ENCODE measurements around the gene MARK4.
"Not testable (repeated sequence)": the region's sequence is repeated elsewhere in the genome, so short reads cannot be mapped to it uniquely, and the experiment has no call there.

Gene MARK4

GRCh38 chr19:45307361-45307760 lies 56.3 kb downstream of the MARK4 start:
- no peak for DNase-seq

GRCh38 chr19:45309322-45309721 lies 58.3 kb downstream of the MARK4 start:
- not testable (repeated sequence) for DNase-seq

GRCh38 chr19:45311621-45312020 lies 60.5 kb downstream of the MARK4 start:
- DNase-seq: peak; percentile 30

- DNase-seq: not testable (repeated sequence)
These were observed 61.2 kb downstream of the MARK4 start for GRCh38 chr19:45312285-45312684.

- DNase-seq: no peak
These were observed 63.7 kb downstream of the MARK4 start for GRCh38 chr19:45314708-45315245.

DNA sequence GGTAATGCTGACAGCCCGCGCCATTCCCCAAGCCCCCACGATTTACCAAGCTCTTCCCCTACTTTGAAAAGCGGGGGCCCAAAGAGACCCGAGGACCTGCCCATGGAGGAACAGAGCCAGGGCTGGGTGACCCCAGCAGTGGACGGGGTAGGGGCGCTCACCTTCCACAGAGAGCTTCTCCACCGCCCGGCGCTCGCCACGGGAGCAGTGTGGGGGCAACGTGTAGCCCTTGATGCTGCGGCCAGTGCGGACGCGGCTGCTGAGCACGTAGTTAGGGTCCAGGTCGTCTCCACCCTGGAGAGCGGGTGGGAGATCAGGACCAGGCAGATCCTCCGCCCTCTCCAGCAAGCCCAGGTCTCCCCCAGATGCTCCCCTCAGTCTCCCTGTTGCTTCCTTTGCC lies 64.2 kb downstream of the MARK4 start:
- DNase-seq: no peak

DNA sequence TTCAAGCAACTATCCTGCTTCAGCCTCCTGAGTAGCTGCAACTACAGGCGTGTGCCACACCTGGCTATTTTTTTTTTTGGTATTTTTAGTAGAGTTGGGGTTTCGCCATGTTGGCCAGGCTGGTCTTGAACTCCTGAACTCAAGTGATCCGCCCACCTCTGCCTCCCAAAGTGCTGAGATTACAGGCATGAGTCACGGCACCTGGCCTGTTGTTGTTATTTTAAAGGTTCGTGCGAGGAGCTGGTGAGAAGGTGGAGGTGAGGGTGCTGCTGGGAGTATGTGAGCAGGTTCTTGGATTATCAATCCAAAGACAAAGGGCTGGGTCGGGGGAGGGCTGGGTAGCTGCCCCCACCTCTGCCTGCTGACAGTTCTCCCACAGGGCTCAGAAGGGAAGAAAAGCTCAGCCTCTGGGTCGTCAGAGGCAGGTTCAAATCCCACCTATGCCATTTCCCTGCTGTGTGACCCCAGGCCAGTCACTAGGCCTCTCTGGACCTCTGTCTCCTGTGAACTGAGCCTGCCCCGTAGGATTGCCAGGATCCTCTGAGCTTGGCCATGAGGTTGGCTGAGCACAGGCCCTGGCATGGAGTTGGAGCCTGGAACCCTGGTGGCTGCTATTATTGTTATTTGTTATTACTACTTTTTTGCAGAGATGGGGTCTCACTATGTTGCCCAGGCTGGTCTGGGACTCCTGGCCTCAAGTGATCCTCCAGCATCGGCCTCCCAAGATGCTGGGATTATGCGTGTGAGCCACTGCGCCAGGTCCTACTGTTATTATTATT lies 70.1 kb downstream of the MARK4 start:
- DNase-seq: no peak

GRCh38 chr19:45321848-45322247 lies 70.8 kb downstream of the MARK4 start:
- DNase-seq: no peak

- no peak for DNase-seq
These were observed 71.2 kb downstream of the MARK4 start for GRCh38 chr19:45322311-45322710.

DNA sequence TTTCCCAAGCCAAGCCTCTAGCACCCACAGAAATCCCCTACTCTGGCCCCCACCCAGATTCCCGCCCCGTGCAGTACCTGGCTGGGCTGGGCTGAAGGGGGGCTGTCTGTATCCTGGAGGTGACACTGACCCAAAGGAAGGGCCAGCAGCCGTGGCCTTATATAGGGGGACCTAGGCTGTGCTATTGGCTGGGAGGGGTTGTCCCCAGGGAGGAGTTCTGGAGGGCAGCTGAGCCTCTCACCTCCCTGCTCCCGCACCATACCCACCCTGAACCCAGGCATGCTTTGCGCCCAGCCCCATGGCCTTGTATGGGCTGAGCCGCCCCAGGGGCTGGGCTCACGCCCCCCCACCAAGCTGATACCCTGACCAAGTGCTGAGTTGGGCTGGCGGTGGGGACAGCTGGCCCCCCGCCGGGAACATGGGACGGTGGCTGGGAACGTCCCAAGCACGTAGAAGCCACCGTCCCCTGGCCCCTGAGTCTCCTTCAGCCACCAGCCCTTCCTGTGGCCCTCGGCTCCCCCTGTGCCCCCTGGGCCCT lies 71.7 kb downstream of the MARK4 start, which contains the start of gene CKM:
CKM (minus strand) TSS at position 132 of the 538 bp plus-strand sequence. CDS start 3,162 bp downstream, outside the sequence.
- DNase-seq: no peak

DNA sequence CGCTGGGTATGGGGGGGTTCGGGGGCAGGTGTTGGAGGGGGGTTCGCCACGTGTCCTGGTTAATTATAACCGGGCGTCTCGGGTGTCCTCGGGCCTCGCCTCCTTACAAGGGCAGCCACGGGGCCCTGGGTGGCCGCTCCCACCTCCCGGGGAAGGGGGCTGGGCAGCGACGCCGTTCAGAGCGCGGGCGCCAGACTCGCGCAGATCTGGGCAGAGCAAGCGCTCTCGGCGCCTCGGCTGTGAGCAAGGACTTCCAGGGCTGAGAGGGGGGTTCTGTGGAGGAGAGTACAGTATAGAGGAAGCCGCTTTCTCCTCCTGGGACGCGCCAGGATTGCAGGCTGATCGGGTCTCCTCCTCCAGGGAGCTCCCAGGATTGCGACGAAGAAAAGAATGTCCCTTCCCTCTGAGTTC lies 72.6 kb downstream of the MARK4 start:
- no peak for DNase-seq

DNA sequence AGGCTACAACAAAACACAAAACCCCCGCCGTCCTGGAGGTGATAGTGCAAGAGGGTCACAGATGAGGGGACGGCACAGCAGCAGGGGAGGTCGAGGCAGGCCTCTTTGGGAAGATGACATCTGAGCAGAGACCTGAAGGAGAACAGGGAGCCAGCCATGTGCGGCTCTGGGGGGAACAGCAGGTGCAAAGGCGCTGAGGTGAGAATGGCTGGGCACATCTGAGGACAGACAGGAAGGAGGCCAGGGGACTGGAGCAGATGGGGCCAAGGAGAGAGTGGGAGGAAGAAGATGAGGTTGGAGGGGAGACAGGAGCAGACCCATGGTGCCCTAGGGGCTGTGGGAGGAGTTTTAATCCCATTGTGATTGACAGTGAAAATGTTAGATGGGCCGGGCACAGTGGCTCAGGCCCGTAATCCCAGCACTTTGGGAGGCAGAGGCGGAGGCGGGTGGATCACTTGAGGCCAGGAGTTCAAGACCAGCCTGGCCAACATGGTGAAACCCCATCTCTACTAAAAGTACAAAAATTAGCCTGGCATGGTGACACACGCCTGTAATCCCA lies 73.4 kb downstream of the MARK4 start:
- no peak for DNase-seq

DNA sequence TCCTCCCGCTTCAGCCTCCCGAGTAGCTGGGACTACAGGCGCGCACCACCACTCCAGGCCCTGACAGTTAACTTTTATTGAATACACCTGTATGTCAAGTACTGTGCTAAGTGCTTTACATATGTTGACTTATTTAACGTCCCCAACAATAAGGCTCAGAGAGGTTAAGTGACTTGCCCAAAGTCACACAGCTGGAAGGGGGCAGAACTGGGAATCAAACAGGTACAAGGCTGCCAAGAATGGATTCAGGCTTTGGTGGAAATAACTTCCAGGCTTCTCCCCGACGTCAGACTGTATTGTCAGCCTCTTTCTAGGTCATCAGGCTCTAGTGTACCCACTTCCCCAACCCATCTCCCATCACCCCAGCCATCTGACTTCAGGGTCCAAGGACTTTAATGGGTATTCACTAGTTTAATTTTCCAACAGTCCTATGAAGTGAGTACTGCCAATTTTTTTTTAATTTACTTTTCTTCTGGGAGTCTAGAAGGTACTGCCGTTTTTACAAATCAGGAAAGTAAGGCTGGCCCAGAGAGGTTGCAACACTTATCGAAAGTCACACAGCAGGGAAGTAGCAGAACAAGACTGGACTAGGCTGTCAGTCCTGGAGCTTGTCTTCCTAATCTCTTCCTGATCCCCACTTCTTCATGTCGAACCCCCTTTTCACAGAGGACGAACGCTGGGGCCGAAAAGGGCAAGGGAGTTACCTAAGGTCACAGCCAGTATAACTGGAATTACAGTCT lies 76.5 kb downstream of the MARK4 start:
- DNase-seq: no peak

DNA sequence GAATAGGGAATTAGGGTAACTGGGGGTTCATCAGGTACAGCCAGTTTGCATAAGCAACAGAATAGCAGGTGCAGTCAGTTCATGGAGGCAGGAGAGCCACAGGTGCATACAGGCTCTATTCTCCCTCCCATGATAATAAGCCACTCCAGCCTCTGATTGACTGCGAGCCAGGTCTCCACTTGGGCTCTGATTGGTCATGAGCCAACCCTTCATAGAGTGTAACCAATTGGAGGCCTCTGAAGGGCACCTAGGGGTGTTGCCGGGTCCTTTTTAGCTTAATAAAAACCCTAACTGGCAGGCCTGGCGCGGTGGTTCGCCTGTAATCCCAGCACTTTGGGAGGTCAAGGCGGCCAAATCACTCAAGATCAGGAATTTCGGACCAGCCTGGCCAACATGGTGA lies 80.3 kb downstream of the MARK4 start:
- DNase-seq: no peak

DNA sequence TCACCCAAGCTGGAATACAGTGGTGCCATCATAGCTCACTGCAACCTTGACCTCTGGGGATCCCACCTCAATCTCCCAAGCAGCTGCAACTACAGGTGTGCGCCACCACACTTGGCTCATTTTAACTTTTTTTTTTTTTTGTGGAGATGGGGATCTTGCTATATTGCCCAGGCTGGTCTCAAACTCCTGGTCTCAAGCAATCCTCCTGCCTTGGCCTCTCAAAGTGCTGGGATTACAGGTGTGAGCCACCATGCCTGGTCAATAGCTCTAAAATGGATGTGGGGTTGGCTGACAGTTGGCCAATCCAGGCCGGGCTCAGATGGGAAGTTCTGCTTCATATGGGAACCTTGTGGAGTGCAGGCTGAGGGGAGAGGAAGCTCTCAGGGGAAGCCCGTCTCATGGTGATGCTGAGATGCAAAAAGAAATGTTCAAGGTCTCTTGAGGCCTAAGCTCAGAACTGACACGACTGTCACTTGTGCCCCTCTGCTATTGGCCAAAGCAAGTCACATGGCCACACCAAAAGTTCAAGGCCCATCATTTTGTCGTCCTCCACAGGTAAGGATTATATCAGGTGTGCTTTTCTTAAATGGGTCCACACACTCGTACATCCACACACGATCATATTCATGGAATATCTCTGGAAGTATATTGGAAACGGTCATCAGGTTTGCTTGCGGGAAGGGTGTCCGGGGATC lies 82.7 kb downstream of the MARK4 start:
- DNase-seq: no peak

- DNase-seq: not testable (repeated sequence)
These were observed 83.8 kb downstream of the MARK4 start for GRCh38 chr19:45334881-45335280.

DNA sequence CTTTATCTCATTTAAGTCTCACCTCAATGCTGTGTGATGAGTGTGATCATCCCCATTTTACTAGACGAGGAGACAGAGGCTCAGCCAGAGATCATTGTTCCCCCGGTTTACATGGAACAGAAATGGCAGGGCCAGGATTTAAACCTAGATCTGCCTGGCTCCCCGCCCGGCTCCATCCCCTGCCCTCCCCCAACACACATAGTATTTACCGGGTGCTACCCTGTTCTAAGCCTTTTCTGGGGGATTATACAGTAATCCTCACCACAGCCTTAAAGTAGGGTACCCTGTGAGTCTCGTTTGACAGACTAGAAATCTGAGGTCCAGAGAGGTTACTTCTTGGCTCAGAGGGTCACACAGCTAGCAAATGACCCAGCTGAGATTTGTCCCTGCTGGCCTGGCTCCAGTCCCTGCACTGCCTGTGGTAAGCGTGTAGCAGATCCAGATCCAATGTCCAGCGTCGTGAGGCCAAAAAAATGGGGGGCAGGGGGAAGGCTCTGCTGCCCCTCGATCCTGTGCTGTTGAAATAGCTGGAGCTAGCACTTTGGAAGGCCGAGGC lies 85.7 kb downstream of the MARK4 start:
- no peak for DNase-seq

- no peak for DNase-seq
These were observed 88.6 kb downstream of the MARK4 start for GRCh38 chr19:45339629-45340028.

DNA sequence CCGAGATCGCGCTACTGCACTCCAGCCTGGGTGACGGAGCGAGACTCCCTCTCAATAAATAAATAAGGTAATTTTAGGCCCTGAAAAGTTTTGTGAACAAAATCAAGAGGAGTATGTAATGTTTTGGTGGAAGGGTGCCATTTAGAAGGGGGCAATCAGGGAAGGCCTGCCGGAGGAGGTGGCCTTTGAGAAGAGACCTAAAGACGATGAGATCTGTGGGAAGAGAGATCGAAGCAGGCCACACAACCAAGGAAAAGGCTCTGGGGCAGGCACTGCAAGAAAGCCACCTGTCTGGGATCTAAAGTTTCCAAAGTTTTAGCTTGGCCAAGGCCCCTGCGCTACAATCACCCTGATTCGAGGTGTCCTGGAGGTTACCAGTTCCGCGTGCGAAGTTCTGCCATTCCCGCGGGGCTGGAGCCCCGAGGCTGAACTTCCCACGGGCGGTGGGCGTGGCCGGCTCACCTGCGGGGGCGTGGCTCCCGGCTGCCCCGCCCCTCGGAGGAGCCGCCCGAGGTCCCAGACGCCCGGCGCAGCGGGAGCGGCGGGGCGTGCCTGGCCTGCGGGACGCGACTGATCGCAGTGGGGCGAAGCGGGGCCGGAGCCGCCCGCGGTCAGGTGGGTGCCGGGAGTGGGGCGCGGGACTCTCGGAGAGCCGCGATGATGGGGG lies 89.3 kb downstream of the MARK4 start, which contains the start of gene KLC3:
KLC3 (plus strand) TSS at position 519 of the 667 bp plus-strand sequence. CDS start 4,792 bp downstream, outside the sequence.
- DNase-seq: no peak

DNA sequence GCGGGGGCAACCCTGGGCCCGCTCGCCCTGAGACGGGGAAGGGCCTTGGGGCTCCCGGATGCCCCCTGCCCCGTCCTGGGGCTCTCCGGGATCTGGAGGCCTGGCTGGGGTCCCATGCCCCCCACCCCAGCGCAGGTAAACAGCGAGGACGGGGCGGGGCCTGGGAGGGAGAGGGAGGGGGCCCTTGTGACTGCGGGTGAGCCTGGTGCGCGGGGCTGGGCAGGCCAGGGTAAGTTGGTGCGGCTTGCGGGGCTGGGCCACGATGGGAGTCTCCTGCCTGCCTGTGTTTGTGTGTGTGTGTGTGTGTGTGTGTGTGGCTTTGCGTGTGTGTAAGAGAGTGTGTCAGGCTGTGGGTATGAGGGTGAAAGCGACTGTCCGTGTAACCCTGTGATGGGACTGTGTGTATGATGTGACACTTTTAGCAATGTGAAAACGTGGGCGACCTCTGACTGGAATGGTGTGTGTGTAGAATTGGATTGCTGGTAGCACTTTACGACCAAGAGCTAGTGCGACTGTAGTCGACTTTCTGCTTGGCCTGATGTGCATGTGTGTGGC lies 89.9 kb downstream of the MARK4 start:
- DNase-seq: no peak

DNA sequence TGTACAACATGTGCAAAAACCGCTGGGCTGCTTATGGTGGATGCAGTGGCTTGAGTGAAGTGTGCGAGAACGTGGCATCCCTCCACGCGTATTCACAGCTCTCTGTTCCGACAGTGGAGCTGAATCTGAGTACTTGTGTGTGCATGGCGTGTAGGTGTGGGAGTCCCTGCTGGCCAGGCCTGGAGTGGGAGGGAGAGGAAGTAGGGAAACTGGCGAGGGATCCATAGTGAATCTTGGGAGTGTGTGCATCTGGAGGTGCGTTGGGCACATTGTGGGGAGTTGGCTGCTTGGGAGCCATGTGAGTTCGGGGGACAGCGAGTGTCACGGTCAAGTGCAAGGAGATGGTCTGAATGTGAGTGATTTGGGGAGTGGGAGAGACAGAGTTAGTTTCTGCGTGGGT lies 91.8 kb downstream of the MARK4 start:
- no peak for DNase-seq

All from EL (cell line).